ENCODE data around the gene DOCK8.
"Not testable (repeated sequence)": the region's sequence is repeated elsewhere in the genome, so short reads cannot be mapped to it uniquely, and the experiment has no call there.

The DOCK8 gene

DNA sequence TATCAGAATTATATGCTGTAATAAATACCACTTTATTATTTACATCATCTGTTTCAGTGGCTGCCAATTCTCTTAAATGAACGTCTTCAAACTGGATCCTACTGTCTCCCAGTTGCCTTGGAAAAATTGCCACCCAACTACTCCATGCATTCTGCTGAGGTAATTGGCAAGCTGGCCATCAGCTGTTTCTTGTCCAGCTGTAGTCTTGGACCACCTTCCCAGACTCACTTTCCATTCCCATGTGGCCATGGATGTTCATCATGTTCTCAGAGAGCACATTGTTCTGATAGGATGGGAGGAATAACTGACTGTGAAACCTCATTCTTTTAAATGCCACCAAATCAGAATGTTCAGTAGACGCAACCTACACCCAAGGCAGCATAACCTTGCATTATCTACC, 157.5 kb downstream of the DOCK8 start:
- DNase-seq = no peak

DNA sequence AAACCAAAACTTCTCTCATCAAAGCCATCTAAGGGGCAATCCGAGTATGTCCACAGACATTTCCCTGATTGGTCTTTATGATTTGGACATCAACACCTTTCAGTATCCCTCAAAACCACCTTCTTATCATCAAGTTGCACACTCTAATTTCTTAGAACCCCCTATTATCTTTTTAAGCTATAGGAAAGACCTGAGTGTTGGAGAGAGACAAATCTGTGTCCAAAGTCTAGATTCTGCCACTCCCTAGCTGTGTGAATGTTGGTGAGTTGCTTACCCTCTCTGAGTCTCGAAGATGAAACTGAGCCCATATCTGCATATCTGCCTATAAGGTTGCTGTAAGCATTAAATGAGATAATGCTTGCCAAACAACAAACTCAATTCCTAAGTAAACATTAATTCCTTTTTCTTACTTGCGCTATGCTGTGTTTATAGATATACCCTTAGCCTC, 159.1 kb downstream of the DOCK8 start:
- no peak for DNase-seq

- no peak for DNase-seq
Measured at GRCh38 chr9:374736-375135, 160.1 kb downstream of the DOCK8 start.

GRCh38 chr9:376115-376514, 161.4 kb downstream of the DOCK8 start:
- DNase-seq = no peak

GRCh38 chr9:378263-378662, 163.6 kb downstream of the DOCK8 start:
- DNase-seq = no peak

DNA sequence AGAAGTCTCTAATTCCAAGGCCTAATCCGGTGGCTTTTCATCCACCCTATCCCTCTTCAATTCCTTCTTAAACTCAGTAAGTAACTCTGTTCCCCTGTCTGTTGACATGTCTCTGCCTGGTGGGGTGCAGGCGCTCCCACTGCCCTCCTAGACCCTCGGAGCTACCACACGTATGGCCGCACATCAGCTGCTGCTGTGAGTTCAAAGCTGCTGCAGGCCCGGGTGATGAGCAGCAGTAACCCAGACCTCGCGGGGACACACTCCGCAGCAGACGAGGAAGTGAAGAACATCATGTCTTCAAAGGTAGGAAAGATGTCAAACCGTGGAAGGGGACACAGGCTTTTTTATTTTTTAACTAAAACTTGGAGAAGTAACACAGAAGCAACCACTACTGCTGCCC, 167.7 kb downstream of the DOCK8 start:
- no peak for DNase-seq

DNA sequence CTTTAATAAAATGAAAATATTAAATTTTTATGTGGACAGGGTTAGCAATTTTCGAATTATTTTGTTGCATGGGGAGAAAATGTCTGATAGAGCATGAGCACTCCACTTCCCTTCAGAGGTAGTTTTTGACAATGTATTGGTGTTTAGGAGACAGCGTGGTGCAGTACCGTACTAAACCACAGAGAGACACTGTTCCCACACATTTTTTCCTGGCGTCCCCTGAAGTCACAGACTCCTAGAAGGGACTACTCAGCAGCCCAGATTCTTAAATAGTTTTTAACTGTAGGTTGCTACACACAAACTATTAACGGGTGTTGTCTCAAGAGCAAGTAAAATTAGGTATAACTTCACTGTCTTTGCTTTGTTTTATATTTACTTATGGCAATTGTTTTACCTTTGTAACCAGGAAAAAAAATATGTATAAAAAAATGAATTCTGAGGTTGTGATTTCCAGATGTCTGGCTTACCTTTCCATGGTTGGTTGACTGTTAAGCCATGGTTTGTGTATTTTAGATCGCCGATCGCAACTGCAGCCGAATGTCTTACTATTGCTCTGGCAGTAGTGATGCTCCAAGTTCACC, 171.2 kb downstream of the DOCK8 start:
- no peak for DNase-seq

- DNase-seq = no peak
Measured at GRCh38 chr9:389159-389558, 174.5 kb downstream of the DOCK8 start.

DNA sequence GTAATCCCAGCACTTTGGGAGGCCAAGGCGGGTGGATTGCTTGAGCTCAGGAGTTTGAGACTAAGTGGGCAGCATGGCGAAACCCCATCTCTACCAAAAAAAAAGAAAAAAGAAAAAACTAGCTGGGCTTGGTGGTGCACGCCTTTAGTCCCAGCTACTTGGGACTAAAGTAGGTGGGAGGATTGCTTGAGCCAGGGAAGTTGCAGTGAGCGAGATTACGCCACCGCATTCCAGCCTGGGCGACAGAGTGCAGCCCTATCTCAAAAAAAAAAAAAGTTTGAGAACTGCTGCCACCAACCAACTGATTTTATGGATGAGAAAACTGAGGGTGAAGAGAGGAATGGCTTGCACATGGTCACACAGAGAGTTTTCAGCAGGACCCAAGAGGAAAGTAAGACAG, 175.1 kb downstream of the DOCK8 start:
- no peak for DNase-seq

DNA sequence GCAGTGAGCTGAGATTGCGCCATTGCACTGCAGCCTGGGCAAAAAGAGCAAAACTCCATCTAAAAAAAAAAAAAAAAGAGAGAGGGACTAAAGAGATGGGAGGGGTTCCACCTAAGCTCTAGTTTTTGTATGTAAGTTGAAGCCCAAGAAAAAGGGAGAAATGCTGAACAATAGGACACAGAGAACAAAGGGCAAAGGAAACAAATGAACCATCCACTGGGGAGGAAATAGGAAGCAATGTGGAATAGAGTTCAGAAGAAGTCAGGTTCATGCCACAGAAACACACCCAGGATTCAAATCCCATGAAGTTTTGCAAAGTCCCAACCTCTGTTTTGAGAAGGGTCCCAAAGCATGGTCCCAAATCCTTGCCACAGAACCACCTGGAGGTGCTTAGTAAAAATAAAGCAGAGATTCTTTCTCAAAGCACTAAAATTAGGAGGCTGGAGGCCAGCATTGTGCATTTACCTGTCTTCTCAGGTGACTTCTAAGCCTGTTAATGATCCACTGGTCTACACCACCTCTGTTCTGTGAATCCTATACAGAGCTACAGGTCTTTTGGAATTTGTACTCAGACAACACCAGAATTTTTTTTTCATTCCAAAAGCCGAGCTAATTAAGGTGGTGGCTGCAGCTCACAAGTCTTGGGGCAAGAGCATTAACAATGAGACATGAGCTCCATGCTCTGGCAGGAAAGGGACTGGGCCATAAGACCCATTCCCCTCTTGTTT, 177.6 kb downstream of the DOCK8 start:
- DNase-seq = no peak

GRCh38 chr9:394347-395052, 179.8 kb downstream of the DOCK8 start:
- no peak for DNase-seq

GRCh38 chr9:396396-396795, 181.7 kb downstream of the DOCK8 start:
- DNase-seq = no peak

DNA sequence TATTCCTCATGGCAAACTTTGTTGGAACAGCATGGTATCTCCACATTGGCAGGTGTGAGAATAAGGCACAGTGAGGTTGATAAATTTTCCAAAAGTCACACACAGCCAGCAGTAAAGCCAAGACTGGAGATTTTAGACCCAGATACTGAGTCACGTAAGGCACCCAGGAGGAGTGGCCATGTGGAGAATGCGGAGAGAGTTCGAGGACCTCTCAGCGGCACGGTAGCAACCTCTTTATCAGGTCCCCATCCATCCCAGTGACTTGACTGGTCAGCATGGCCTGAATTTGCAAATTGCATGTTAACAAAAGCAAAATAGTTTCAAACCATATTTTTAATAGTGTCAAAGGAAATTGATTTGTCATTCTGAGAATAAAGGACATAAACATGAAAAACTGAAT, 183.4 kb downstream of the DOCK8 start:
- DNase-seq = no peak

- DNase-seq = no peak
Measured at GRCh38 chr9:401223-401622, 186.6 kb downstream of the DOCK8 start.

GRCh38 chr9:404234-404633, 189.6 kb downstream of the DOCK8 start:
- no peak for DNase-seq

GRCh38 chr9:405341-405740, 190.7 kb downstream of the DOCK8 start:
- DNase-seq = no peak

- DNase-seq = no peak
Measured at GRCh38 chr9:406886-407654, 192.4 kb downstream of the DOCK8 start.

DNA sequence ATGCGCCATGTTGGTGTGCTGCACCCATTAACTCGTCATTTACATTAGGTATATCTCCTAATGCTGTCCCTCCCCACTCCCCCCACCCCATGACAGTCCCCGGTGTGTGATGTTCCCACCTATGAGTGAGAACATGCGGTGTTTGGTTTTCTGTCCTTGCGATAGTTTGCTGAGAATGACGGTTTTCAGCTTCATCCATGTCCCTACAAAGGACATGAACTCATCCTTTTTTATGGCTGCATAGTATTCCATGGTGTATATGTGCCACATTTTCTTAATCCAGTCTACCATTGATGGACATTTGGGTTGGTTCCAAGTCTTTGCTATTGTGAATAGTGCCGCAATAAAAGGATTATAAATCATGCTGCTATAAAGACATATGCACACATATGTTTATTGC, 195.0 kb downstream of the DOCK8 start:
- DNase-seq = not testable (repeated sequence)

DNA sequence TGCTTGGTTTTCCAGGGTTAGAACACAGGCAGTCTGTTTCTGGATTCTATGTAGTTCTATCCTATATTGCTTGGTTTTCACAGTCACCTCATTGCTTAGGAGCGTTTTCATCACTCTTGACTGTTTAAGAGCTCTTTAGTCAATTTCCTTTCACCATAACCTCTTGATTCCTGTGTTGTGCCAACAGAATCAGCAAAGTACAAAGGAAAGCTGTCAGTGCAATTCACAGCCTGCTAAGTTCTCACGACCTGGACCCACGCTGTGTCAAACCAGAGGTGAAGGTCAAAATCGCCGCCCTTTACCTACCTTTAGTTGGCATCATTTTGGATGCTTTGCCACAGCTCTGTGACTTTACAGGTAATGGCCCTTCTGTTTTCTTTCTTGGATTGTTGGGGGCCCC, 199.9 kb downstream of the DOCK8 start:
- DNase-seq = no peak

GRCh38 chr9:419571-420171, 205.0 kb downstream of the DOCK8 start:
- no peak for DNase-seq

DNA sequence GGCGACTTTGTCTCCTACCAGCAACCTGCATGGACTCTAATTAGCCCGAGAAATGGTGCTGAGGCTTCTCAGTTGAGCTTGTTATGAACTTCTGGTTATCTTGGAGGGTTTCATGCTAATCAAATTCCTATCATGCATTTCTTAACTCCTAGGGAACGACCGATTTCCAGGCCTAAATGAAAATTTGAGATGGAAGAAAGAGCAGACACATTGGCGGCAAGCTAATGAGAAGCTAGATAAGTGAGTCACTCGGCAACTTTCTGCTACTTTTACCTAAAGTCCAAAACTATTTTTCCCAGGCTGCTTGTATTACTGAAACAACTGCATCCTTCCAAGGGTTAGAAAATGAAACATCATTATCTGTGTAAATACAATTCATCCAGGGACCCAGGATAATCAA, 207.2 kb downstream of the DOCK8 start:
- DNase-seq = no peak

DNA sequence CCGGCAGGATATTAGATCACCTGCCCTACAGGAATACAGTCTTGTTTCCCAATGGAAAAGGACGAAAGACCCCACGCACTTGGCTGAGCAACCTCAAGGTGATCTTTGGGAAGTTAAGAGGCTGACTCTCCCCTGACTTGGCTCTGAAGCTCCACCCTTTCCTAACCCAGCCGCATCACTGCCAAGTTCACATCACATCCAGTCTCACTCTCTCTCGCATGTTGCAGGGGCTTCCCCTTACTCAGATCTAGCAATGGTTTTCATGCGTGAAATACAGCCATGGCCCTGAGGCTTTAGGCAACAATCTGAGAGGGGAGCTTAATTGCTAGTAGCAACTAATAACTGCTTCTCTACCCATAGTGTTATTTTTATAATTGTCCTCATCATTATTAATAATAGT, 211.6 kb downstream of the DOCK8 start:
- no peak for DNase-seq

DNA sequence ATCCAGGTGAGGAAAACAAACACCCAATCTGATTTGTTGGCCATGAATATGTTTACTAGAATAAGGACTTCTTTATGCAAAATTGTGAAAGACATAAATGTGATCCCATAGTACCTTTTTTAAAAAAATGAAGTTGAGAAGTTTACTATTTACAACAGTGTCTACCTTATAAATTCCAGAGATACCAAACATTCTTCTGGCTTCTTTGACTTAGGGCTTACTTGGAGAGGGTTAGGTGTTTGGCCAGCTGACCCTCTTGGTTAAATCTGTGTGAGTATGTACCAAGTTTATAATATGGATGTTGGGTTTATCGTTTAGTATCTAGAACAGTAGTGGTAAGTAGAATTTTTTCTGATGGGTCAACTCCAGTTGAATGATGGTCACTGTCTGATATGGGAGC, 212.3 kb downstream of the DOCK8 start:
- no peak for DNase-seq
